Breast epithelium (tissue), 3 donors: ENCODE results near the gene A4GNT.

Source experiments
- CTCF ChIP-seq, 3 donors: fragments of 450-650 bp; IDR thresholded peaks; one replicate each; pipeline ENCODE4 v1.5.1; 2016 to 2017; ENCODE audit warnings: antibody characterized with exemption in 3 of 3, mild to moderate bottlenecking in 3 of 3, moderate library complexity in 3 of 3
- POLR2A ChIP-seq: fragments of 450-650 bp; IDR thresholded peaks from one replicate; pipeline ENCODE4 v1.6.1; 2016; ENCODE audit warnings: antibody characterized with exemption, mild to moderate bottlenecking, moderate library complexity

DNA sequence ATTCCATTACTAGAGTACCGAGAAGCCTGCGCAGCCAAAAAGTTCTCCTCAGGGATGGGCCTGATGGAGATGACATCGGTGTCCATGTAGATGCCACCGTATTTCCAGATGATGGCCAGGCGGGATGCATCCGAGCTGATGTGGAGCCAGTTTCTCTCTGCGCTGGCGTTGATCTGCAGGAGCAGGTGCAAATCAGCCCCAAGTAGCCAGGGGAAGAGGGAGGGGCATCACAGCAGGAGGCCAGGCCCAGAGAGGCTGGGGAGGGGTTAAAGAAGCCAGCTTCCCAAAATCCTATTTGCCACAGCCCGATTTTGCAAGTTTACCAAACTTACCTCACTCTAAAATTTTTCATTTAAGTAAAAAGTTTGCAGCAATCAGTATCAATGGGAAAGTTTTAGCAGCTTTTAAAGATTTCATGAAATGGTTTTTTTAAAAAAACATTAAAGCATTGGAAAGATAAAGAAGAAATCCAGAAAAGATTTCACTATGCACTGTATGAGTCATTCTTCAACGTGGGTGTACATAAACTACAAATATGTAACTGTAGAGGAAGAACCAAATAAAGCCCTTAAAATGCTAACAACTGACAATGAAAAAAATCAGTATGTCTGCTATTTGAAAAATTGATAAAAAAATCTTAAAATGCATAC, 7.4 kb downstream of the A4GNT start:
- TF ChIP-seq POLR2A (no peak), CTCF (IDR thresholded peaks at IDR 0.05) (no peak)
